Activated naive CD8-positive, alpha-beta T cell treated with anti-CD3 and anti-CD28 coated beads, Interleukin-2, amount 50 U/mL, for 16 hours (primary cell): ENCODE measurements around the gene NKAIN1.
"Not testable (repeated sequence)": the region's sequence is repeated elsewhere in the genome, so short reads cannot be mapped to it uniquely, and the experiment has no call there.

Experiments
- DNase-seq: peaks from one replicate; pipeline ENCODE4 v3.0.0-alpha.2; 2020; ENCODE audit warnings: low read depth, low spot score

Gene NKAIN1

GRCh38 chr1:31239653-31240241 is at the start of gene NKAIN1:
NKAIN1 (minus strand) TSS chr1:31239887; CDS start chr1:31239547, 340 bp downstream.
- DNase-seq: no peak

- no peak for DNase-seq
Measured at GRCh38 chr1:31289021-31289420, 49.3 kb upstream of the NKAIN1 start.

GRCh38 chr1:31287791-31288190 is 48.1 kb upstream of the NKAIN1 start:
- DNase-seq: peak; percentile 34

- DNase-seq: not testable (repeated sequence)
Measured at GRCh38 chr1:31282426-31282825, 42.7 kb upstream of the NKAIN1 start.

- DNase-seq: no peak
Measured at GRCh38 chr1:31273619-31274018, 33.9 kb upstream of the NKAIN1 start.

GRCh38 chr1:31272369-31272768 is 32.7 kb upstream of the NKAIN1 start:
- DNase-seq: no peak

- no peak for DNase-seq
Measured at GRCh38 chr1:31266547-31266946, 26.9 kb upstream of the NKAIN1 start.

GRCh38 chr1:31264790-31265386 is 25.2 kb upstream of the NKAIN1 start:
- no peak for DNase-seq

GRCh38 chr1:31263408-31263807 is 23.7 kb upstream of the NKAIN1 start:
- no peak for DNase-seq

- DNase-seq: not testable (repeated sequence)
Measured at GRCh38 chr1:31262393-31262792, 22.7 kb upstream of the NKAIN1 start.

- no peak for DNase-seq
Measured at GRCh38 chr1:31261916-31262315, 22.2 kb upstream of the NKAIN1 start.

GRCh38 chr1:31259746-31260145 is 20.1 kb upstream of the NKAIN1 start:
- no peak for DNase-seq

- no peak for DNase-seq
Measured at GRCh38 chr1:31258581-31258980, 18.9 kb upstream of the NKAIN1 start.

GRCh38 chr1:31257213-31257612 is 17.5 kb upstream of the NKAIN1 start:
- no peak for DNase-seq

- DNase-seq: no peak
Measured at GRCh38 chr1:31249854-31250253, 10.2 kb upstream of the NKAIN1 start.

- no peak for DNase-seq
Measured at GRCh38 chr1:31248276-31248675, 8.6 kb upstream of the NKAIN1 start.

GRCh38 chr1:31244326-31244725 is 4.6 kb upstream of the NKAIN1 start:
- DNase-seq: no peak

GRCh38 chr1:31243501-31244286 is 4.0 kb upstream of the NKAIN1 start:
- no peak for DNase-seq

GRCh38 chr1:31241321-31241720 is 1.6 kb upstream of the NKAIN1 start:
- no peak for DNase-seq

- DNase-seq: no peak
Measured at GRCh38 chr1:31238986-31239613, 587 bp downstream of the NKAIN1 start.

- DNase-seq: no peak
Measured at GRCh38 chr1:31238612-31238985, 1.1 kb downstream of the NKAIN1 start.

GRCh38 chr1:31234870-31235269 is 4.8 kb downstream of the NKAIN1 start:
- DNase-seq: no peak
